GM12892 (cell line): ENCODE measurements around the gene KLHL2.

Experiments
- POLR2A ChIP-seq: IDR thresholded peaks from 2 replicates; pipeline ENCODE4 v1.6.1; 2011; ENCODE audit warnings: low read depth, low read length, control low read depth
- TAF1 ChIP-seq: IDR thresholded peaks from 2 replicates; pipeline ENCODE4 v1.6.1; 2011; ENCODE audit warnings: low read depth, mild to moderate bottlenecking, control low read depth, low read length, borderline replicate concordance

DNA sequence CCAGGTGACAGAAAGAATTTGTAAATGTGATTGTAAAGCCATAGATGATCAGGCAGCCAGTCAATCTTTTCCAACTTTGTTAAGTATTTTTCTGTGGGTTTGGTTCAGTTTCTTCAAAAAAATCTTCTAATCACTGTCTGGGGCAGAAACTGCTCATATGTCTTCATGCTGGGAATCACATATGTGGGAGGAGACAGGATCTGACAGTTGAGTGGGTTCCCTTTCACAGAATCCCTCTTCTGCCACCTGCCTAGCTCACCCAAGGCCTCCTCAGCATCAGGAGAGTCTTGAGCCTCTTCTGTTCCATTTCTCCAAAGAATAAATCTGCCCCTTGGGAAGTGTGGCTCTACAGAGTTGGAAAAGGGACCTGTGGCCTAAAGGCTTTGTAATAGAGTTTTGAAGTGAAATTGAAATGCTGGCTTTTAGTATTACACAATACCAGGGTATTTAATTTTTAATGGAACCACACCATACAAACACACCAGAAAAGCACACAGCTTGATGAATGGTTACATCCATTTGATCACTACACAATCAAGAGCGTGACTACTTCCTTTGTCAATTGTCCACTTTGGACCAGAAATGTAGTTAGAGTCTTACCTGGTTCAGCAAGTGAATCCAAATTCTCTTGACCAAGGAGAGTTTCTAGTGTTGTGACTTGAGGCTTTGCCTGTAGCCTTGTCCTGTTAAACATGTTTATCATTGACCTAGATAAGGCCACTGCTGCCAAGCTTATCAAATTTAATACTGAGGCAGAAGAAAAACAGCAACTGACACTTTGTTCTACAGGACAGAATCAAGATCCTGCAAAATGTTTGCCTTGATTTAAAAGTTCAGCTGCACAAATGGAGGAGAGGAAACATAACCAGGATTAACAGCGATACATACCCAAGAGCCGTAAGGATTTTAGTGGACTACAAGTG, 140.5 kb downstream of the KLHL2 start:
- TF ChIP-seq POLR2A: no peak
- TF ChIP-seq TAF1: no peak
